Measurements from ENCODE around the gene ARMC3. TPM values are rescaled to one million over a fixed set of nuclear protein-coding genes. Genes with fewer than 3 reads are reported as not detected.
"Not testable (repeated sequence)": the region's sequence is repeated elsewhere in the genome, so short reads cannot be mapped to it uniquely, and the experiment has no call there.

Gene ARMC3
- total RNA-seq, 3 donors from 2014 or later = not detected

- intact Hi-C loops (cut with DNase I, micrococcal nuclease) = no loop called here
- H3K4me1 ChIP-seq (ENCODE audit: low read depth) = no peaks in the 10 kb centered on the region
- no peaks in the 10 kb centered on the region for H3K36me3 ChIP-seq (ENCODE audit: low read depth)
- TF ChIP-seq CTCF (IDR thresholded peaks at IDR 0.05) = no peak
- peaks cover 6% of the 10 kb centered on the region for H3K9me3 ChIP-seq
- no peak for DNase-seq
- ATAC-seq = no peak
- H3K4me3 ChIP-seq = no peak overlapping the region
These were observed 14.3 kb upstream of the ARMC3 start for GRCh38 chr10:22913474-22914092.

- H3K4me1 ChIP-seq (ENCODE audit: low read depth) = no peaks in the 10 kb centered on the region
- DNase-seq (no peak), ATAC-seq (no peak)
- H3K9me3 ChIP-seq = no peaks in the 10 kb centered on the region
- H3K36me3 ChIP-seq (ENCODE audit: low read depth) = no peaks in the 10 kb centered on the region
- intact Hi-C loops (cut with DNase I, micrococcal nuclease) = no loop called here
- TF ChIP-seq CTCF (IDR thresholded peaks at IDR 0.05) = no peak
- H3K4me3 ChIP-seq = no peak overlapping the region
These were observed 12.5 kb upstream of the ARMC3 start for GRCh38 chr10:22915314-22915713.

- no peak overlapping the region for H3K4me3 ChIP-seq
- ATAC-seq (no peak), DNase-seq (no peak)
- H3K4me1 ChIP-seq (ENCODE audit: low read depth) = no peaks in the 10 kb centered on the region
- no peaks in the 10 kb centered on the region for H3K9me3 ChIP-seq
- H3K36me3 ChIP-seq (ENCODE audit: low read depth) = no peaks in the 10 kb centered on the region
- no peak for TF ChIP-seq CTCF (IDR thresholded peaks at IDR 0.05)
- intact Hi-C loops (cut with DNase I, micrococcal nuclease) = no loop called here
These were observed 2.8 kb upstream of the ARMC3 start for GRCh38 chr10:22925088-22925487.

- ATAC-seq (no peak), DNase-seq (no peak)
- intact Hi-C loops (cut with DNase I, micrococcal nuclease) = no loop called here
- Histone ChIP-seq H3K4me3 (no peak overlapping the region), H3K4me1 (ENCODE audit: low read depth) (no peaks in the 10 kb centered on the region), H3K9me3 (no peaks in the 10 kb centered on the region), H3K36me3 (ENCODE audit: low read depth) (no peaks in the 10 kb centered on the region)
- no peak for TF ChIP-seq CTCF (IDR thresholded peaks at IDR 0.05)
These were observed 687 bp upstream of the ARMC3 start for GRCh38 chr10:22927166-22927565.

GRCh38 chr10:22929053-22929452, 1.2 kb downstream of the ARMC3 start:
- H3K9me3 ChIP-seq; ATAC-seq; H3K4me1 ChIP-seq (ENCODE audit: low read depth); DNase-seq; H3K36me3 ChIP-seq (ENCODE audit: low read depth); H3K4me3 ChIP-seq; intact Hi-C loops (cut with DNase I, micrococcal nuclease): not testable (repeated sequence)

GRCh38 chr10:22931948-22932347, 4.1 kb downstream of the ARMC3 start:
- intact Hi-C loops (cut with DNase I, micrococcal nuclease) = no loop called here
- no peak for ATAC-seq
- no peaks in the 10 kb centered on the region for H3K36me3 ChIP-seq (ENCODE audit: low read depth)
- H3K9me3 ChIP-seq = no peaks in the 10 kb centered on the region
- no peak for DNase-seq
- H3K4me1 ChIP-seq (ENCODE audit: low read depth) = no peaks in the 10 kb centered on the region
- no peak overlapping the region for H3K4me3 ChIP-seq
- TF ChIP-seq CTCF (IDR thresholded peaks at IDR 0.05) = no peak

Data from mucosa of descending colon (tissue), 3 donors.